DMS53 treated with DMSO at 0.1 percent for 48 hours (cell line): ENCODE measurements around the gene FOXL2.

Experiments used
- DNase-seq: peaks from one replicate; lab custom pipeline; 2025; ENCODE audit not compliant: unreplicated experiment; lab: John Stamatoyannopoulos, UW

Gene FOXL2

DNA sequence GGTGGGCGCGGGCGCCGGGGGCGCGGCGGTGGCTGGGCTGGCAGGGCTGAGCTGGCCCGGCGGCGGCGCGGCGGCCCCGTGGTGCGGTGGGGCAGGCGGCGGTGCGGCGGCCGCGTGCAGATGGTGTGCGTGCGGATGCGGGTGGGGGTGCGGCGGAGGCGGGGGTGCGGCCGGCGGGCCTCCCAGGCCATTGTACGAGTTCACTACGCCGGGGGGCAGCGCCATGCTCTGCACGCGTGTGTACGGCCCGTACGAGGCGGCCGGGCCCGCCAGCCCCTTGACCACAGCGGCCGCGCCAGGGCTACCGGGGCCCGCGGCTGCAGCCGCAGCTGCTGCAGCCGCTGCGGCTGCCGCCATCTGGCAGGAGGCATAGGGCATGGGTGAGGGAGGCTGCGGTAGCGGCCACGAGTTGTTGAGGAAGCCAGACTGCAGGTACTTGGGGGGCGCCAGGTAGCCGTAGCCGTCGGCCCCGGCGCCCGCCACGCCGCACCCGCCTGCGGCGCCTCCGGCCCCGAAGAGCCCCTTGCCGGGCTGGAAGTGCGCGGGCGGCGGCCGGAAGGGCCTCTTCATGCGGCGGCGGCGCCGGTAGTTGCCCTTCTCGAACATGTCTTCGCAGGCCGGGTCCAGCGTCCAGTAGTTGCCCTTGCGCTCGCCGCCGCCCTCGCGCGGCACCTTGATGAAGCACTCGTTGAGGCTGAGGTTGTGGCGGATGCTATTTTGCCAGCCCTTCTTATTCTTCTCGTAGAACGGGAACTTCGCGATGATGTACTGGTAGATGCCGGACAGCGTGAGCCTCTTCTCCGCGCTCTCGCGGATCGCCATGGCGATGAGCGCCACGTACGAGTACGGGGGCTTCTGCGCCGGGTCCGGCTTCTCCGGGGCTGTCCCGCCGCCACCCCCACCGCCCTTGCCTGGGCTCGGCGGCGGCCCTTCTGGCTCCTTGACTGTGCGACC, 951 bp downstream of the FOXL2 start:
- peak; percentile 23 for DNase-seq

DNA sequence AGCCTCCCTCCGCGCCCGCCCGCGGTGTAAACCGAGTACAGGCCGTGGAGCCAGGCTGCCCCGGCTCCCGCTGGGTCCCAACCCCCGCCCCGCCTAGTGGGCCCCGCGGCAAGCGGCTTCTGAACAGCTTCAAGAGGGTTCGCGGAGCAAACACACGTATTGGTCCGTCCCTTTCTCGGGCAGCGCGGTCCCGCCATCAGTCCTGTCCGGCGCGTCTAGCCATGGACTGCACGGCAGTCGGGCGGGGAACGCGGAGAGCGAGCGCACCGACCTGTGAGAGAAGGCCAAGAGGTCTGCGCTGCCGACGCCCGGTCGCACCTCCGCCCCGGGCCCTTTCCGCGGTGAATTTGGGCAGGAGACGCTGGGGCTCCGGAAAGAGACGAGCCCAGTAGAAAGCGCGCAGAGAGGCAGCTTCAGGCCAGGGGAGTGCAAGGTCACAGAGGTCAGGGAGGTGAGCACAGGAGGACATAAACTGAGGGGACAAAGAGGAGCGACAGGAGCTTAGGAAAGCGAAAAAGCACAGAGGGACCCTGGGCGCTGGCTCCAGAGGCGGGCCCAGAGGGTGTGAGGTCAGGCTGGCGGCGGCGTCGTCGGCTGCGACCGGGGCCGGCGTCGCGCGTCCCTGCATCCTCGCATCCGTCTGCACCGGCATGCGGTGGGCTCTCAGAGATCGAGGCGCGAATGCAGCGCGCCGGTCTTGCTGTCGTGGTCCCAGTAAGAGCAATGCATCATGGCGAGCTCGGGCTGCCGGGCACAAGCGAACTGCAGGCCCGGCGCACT, 1.8 kb downstream of the FOXL2 start:
- no peak for DNase-seq

DNA sequence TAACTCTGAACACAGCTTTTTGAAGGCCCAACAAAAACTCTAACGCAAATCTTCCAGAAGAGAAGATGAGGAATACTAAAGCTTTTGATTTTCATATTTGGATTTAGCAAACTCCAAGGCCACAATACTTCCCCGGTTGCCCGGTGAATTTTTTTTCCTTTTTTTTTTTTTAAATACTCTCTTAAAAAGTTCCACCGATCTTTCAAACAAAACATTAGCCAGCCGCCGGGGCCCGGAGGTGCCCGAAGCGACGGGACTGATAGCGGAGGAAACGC, 2.3 kb downstream of the FOXL2 start:
- no peak for DNase-seq

DNA sequence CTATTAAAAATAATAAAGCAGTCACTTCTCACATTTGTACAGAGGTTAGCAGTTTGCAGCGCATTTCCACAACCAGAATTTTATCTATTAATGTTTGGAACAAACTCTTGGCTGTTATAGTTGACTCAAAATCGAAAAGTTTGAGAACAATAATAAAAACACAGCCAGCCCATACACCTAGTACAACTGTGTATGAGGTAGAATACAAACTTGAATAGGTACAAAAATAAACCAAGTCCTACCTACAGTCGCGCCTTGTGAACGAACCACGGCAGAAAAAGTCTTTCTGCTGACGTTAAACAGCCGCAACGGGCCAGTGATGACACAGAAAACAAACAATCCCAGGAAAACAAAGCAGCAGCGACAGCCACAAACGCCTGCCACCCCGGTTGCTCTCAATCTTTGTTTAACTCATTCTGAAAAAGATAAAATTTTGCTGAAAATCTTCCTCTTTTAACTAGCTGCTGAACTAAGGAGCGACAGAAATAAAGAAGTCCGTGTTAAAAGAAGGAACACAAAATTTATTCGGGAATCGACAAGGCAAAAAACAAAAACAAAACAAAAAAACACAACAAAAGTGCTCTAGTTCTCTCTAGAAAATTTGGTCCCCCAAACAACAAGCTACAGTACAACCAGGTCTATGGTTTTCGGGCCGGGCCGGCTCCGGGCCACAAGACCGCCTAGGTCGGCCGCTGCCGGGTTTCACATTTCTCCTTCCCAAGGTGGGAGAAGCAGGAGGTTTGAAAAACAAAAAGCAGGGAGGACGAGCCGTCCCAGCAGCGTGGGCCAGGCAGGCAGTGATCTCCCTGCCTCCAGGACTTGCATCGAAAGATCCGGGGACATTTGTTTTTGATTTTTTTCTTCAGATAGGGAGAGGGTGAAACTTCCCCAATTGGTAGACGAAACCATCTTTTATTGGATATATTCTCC, 2.9 kb downstream of the FOXL2 start:
- DNase-seq: peak; percentile 22

DNA sequence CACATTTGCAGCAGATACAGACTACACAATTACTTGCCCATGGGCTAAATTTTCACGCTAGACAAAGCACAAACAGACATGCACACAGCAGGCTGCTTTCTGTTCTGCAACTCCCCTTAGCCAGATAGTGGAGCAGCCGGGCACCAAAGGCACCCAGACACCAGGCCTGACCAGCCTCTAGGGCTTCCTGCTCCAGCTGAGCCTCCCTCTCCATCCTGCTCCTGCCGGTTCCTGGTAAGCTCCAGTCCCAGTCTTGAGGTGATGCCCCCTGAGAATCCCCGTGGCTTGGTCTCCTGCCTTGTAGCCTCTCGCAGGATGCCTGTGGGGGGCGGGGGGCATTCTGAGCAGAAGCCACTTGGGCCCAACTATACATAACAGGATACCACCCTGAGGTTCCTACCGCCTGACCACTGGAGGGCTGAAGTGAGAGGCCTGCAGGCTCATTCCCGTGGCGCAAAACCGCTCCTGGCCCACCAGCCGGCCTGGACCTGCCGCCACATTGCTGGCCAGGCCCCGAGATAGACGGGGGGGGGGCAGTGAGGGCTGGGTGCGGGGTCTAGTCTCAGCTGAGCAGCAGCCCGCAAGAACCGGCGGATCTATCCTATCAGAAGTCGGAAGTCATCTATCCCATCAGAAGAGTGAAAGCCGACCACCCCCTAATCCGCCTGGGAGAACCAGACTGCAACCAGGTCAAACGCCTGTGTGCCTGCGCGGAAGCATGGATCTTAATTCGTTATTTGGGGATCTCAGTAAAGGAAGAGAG, 3.9 kb downstream of the FOXL2 start:
- DNase-seq: no peak

DNA sequence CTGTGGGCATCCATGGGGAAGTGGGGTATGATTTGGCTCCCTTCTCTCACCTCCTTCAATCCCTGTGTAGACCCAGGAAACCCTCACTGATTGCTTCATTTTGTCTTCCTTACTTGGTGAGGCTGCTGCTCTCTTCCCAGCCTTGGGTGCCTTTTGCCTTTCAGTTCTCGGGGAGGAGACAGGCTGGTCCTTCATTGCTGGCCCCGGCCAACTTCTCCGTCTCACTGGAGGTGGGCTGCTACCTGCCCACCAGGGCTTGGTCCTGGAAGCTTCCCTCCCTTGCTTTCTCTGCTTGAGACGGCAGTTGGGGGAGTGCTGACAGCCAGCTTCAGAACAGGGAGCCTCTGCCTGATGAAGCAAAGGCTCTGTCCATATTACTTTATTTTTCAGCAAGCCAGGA, 4.7 kb downstream of the FOXL2 start:
- no peak for DNase-seq

DNA sequence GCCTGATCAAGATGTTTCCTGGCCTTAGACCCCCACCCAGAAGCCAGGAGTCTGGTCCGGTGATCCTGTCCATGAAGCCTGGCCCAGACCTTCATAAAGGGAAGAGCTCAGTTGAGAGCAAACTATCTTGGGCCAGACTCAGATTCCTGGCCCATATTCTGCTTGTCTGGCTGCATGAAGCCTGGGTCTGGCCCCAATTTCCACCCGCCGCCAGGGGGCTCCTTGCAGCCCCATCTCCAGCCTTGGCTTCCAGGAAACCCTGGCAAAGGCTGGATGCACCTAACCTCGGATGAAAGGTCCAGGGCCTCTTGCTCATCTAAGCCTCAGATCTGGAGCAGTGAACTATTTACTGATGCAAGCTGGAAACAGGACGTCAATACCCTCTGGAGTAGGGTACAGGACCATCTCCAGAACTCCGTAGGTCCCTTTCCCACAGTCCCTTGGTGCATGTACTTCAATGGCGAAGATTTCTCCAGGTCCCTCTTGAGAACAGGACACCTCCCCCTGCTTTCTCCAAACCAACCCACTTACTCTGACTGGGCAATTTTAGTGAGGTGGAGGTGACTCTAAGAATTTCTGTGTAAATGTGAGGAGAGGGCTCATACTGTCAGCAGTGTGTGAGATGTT, 5.6 kb downstream of the FOXL2 start:
- peak; percentile 27 for DNase-seq

DNA sequence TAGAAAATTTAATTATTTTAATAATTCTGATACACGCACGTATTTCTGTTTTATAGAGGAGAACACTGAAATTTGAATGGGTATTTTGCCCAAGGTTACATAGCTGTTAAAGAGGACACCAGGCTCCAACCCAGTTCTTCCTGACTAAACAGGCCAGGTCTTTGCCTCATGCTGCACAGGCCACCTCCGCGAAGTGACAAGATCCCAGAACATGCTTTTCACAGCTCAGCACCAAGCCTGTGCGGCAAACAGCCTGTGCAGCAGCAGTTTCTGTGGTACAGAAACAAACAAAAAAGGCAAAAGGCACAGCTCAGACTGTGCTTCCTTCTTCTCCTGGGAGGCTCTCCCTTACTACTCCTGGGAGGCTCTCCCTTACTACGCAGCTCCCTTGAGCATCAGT, 6.5 kb downstream of the FOXL2 start:
- DNase-seq: no peak

DNA sequence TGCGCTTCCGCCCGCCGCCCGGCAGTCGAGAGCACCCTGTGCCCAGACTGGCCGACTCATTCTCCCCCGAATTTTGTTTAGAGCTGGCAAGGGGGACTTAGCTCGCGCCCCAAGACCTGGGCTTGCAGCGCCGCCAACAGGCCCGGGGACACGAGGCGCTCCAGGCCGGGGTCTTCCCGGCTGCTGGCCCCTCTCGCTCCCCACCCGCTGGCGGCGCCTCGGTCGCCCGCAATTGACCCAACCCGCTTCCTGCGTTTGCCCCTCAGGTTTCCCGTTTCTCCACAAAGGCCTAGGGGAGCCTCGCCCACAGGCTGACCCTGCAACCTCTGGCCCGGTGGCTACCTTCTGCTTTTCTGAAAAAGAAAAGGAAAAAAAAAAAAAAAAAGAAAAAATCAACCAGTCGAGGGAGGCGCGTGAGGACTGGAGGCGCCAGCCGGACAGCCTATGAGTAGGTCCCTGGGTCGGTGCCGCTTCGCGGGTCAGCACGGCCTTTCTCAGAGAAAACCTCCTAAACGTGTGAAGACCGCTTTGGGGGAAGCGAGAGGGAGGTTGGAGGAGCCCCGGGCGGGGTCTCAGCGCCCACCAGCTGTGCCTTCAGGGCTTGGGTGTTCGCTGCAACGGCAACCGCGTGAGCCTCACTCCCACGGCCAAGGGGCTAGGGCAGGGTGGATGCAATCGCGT, 7.2 kb downstream of the FOXL2 start:
- DNase-seq: no peak

DNA sequence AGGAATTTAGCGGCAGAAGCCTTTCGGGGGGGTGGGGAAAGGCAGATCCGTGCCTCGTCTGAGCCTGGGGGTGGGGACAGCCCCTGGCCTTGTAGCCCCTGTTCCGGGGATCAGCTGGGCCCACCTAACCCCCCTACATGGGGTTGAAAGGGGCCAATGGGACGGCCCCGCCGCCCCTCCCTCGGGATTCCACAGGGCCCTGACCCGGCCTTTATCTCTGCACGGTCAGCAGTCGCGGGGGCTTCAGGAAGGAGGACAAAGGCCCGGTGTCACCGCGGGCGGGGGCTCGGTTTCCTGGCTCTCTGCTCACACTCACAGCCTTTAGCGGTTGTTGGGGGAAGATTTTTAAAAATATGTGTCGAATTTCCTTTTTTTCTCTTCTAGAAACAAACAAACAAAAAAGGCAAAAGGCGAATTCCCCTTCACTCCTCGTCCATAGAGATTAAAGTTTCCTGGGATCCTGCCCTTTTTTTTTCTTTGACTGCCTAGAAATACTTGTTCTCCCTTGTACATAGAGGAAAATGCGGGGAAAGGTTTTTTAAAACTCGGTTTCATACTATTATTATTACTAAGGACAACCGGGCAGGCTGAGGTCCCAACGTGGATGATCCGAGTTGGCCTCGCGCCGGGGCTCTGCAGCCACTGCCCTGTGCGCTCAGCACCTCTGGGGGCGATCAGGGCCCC, 7.9 kb downstream of the FOXL2 start:
- DNase-seq: no peak

DNA sequence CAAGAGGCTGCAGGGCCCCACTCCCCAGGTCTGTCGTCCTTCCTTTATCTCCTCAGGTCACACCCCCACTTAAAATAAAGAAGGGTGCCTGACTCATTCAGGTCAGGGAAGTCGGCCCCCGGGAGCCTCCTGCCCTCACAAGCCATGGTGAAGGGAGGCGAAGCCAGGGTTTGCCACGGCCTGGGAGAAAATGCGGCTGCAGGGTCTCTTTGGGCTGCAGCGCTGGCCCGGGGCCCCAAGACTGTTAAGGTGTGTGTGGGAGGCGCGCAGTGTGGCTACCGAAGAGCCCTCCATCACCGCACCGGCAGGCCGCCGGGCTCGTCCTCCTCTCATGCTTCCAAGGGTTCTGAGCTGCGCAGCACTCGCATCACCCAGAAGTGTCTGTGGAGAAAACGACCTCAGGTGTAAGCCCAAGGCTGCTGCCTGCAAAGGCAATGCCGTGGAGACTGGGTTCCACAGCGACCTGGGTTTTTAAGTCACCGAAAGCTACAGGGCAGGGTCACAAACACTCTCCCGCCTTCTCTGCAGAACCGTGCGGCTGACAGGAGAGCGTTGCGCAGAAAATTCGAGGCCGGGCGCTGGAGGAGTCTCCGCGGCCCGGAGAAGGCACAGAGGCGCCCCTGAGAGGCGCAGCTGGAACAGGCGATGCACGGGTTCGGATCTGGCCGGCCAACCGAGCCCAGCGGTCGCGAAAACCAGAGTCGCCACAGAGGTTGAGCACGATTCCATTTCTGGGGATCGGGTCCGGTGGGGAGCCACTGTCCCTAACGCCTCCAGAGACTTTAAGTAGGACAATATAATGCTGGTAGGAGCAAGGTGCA, 8.7 kb downstream of the FOXL2 start:
- DNase-seq: no peak

DNA sequence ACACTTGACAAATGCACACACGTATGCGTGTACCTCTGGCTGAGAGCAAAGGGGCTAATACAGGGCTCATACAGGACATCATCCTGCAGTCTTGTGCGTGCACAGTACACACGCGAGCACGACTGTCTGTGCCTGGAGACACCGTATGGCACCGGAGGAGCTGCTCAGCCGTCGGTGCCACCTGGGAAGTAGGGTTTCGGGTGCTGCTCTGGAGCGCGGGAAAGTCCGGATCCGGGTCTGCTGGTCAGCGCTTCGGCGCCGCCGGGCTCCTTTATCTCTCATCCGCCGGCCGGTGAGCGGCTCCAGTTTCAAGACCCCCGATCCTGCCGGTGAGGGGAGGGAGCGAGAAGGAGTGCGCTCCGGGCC, 9.3 kb downstream of the FOXL2 start:
- DNase-seq: no peak

DNA sequence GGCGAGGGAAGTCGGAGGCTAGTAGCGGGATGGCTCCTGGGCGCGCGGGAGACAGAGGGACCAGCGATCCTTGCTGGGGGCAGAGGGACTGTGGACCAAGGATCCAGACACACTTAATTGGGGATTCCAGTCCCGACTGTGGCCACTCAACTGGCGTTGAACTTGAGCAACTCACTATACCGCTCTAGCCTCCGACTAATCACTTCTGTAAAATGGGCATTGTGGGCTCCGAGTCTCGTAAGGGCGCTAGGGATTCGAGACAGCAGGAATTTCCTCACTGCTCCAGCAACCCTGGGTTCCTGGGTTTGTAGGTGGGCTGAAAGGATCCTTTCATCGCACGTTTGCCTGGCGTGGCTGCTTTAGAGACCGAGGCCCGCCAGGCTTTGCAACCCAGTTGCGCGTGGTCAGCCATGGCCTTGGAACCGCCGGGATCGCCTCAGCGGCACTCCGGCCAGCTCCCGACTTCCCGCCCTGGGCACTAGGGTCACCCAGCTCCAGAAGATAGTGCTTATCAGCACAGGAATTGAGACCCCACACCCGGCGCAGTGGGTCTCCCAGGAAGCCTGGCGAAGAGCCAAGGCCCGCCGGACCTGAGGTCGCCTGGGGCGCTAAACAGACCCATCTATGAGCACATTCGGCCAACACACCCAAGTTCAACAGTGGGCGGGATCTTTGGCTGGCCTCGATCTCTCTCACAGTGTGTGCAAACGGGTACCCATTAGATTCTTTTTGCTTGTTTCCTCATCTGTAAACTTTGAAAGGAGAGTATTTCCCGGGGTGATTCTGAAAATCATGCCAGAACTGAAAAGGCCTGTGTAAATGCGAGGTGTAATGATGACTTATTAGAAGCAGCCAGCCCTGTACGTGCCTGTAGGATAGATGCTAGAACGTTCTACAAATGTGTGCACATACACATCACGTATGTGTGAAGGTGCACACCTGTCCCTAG, 9.9 kb downstream of the FOXL2 start:
- no peak for DNase-seq

DNA sequence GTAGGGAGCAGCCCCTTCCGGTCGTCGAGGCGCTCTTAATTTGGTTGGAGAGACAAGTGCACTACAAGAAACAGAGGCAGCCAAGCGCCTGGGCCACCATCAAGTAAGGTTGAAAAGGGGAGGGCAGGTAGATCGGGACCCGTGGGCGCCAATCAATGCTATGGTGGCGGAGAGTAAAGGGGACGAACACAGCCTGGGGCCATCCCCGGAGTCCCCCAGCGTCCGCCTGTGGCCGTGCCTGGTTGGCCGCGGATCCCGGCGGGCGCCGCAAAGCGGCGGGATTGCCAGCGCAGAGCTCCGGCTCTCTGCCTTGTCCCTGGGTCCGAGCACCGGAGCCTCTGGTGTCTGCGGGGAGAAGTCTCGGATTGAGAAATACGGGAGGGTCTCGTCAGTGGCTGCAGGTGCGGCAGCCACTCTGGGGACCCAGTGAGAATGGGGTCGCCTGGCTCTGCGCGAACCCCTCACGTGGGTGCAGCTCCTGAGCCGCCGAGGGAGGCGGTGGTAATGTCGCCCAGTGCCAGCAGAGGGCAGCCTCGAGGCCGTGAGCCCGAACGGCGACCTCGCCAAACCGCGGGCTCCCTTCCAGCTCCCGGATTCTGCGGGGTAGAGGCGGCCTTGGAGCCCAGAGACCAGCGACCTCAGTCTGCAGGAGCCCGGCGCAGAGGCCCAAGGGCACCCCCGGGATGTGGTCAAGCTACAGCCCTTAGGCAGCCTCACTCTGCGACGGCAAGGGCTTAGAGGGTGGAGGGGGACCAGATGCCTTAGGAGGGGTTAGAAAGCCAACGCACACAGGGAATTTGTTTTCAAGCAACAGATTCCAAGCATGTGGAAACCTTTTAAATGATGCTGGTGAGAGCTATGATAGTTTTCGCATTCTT, 10.8 kb downstream of the FOXL2 start:
- no peak for DNase-seq

DNA sequence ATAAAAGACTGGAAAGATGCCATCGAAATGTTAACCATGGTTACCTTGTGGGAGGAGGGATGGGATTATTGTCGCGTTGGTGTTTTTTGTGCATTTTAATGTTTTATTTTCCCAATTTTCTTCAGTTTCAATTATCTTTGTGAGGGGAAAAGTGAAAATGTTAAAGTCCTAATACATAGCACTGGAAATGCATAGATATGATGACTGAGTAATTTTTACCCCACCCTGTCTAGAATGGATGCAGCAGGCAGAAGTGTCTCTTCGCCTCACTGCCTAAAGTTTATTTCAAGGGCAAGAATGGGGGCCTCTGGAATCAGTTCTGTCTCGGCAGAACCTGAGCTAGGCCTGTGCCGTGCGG, 11.5 kb downstream of the FOXL2 start:
- no peak for DNase-seq

DNA sequence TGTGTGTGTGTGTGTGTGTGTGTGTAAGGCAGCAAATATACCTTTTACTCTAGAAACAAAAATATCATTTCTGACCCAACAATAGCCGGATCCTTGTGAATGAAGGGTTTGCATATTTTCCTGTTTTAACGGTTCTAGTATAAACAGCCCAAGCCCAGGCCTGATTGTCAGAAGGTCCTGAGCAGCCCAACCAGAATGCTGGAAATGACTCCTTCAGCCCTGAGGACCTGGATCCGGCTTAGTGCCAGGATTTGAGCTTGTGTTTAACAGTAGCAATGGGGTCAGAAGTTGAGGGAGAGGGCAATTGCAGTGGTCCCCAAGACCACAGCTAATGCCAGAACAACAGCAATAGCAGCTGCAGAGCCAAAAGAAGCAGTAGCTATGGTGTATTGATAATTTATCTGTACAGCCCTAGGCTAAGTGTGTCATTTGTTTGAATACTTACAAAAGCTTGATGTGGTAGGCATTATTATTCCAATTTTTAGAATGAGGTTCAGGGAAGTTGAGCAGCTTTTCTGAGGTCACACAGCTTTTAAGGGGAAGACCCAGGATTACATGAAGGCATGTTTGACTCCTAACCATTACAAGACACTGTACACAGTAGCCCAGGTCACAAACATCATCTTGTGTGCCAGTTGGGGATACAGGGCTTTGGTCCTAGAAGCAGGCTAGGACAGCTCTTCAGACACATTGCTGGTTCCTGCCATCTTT, 12.8 kb downstream of the FOXL2 start:
- DNase-seq: no peak
